Measurements from ENCODE around the gene NUBP1. TPM values are rescaled to one million over a fixed set of nuclear protein-coding genes. Genes with fewer than 3 reads are reported as not detected.
A peak's percentile ranks its signal among the peaks of the same experiment; 100 is the strongest.

NUBP1 gene
- total and polyA plus RNA-seq, 10 donors: 22.8 to 52.2 (median 42.8) TPM

DNA sequence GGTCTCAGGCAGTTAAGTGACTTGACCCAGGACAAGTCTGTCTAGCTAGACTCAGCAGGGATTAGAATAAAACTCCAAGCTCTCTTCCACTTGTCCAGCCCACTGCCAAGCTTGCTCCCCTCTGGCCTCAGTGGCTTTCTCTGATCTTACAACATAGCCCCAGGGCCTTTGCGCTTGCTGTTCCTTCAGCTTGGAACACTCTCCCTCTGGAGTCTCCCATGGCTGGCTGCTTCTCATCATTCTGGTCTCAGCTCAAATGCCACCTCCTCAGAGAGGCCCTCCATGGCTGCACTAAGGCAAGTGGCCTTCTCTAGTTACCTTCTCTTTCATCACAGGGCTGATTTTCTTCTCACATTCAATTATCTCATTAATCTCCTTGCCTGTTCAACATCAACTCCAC, 73.9 kb downstream of the NUBP1 start:
- peaks cover 0 to 16% (median 2%) of the 10 kb centered on the region in 6 donors for H3K4me1 ChIP-seq
- H3K27me3 ChIP-seq (replicated peaks in 1 of 7): peaks cover 0 to 14% (median 0%) of the 10 kb centered on the region in 7 donors
- H3K27ac ChIP-seq: no peak overlapping the region
- WGBS, 5 donors: 92 to 100% (median 94%) methylated on average over 1 of the region's 1 CpG
- no peak for DNase-seq
- no peaks in the 10 kb centered on the region for H3K36me3 ChIP-seq
- TF ChIP-seq, protein P1, sequence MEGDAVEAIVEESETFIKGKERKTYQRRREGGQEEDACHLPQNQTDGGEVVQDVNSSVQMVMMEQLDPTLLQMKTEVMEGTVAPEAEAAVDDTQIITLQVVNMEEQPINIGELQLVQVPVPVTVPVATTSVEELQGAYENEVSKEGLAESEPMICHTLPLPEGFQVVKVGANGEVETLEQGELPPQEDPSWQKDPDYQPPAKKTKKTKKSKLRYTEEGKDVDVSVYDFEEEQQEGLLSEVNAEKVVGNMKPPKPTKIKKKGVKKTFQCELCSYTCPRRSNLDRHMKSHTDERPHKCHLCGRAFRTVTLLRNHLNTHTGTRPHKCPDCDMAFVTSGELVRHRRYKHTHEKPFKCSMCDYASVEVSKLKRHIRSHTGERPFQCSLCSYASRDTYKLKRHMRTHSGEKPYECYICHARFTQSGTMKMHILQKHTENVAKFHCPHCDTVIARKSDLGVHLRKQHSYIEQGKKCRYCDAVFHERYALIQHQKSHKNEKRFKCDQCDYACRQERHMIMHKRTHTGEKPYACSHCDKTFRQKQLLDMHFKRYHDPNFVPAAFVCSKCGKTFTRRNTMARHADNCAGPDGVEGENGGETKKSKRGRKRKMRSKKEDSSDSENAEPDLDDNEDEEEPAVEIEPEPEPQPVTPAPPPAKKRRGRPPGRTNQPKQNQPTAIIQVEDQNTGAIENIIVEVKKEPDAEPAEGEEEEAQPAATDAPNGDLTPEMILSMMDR (IDR thresholded peaks at IDR 0.05 in 8 of 11, conservative IDR thresholded peaks at IDR 0.05 in 3 of 11): no peak
- TF ChIP-seq POLR2A (IDR thresholded peaks at IDR 0.05): no peak
- no peak for TF ChIP-seq POLR2AphosphoS5 (IDR thresholded peaks at IDR 0.05)
- H3K9me3 ChIP-seq: no peaks in the 10 kb centered on the region
- no peak overlapping the region for H3K4me3 ChIP-seq
- intact Hi-C loops (cut with DNase I; ENCODE audit: low total_unique reads): no loop called here

DNA sequence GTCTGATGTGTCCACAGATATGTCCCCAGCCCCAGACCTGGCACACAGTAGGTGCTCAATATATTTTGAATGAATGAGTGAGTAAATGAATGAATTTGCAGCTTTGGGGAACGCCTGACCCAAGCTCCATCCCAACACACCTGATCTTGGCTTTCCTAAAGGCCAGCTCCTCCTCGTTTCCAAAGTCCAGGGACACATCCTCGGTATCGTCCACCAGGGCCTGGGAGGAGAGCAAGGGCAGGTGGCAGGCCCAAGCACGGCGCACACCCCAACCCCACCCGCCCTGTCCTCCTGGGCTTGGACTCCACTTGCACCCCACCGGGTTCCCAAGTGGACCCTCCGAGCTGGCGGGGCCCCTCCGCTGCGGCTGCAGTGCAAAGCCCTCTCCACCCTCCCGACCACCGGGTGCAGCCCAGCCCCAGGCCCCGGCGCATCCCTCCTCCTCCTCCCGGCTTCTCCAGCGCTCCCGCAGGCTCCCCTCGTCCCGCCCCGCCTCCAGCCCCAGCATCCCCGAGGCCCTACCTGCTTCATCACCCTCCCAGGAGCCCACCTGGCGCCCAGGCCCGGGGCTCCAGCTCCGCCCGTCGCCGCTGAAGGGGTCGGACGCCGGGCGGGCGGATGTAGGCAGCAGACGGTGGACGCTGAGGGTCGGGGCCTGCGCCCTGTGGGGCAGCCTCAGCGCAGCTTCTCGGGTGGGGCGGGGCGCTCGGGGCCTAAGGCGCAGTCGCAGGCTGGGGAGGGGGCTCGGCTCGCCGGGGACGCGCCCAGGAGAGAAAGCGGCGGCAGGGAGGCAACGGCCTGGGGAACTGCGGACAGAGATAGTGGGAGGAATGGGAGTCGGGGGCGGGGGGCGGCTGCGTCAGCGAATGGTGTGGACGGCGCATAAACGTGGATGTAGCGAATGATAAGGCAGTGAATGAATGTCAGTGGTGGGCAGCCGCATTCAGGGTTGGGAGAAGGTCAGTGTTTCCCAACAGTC, 74.6 kb downstream of the NUBP1 start, which contains the start of gene TVP23A:
TVP23A (minus strand) TSS at position 832 of the 979 bp plus-strand sequence; CDS start at position 531, 301 bp downstream.
- intact Hi-C loops (cut with DNase I; ENCODE audit: low total_unique reads): no loop called here
- H3K36me3 ChIP-seq: no peaks in the 10 kb centered on the region
- no peak for TF ChIP-seq POLR2A (IDR thresholded peaks at IDR 0.05)
- TF ChIP-seq, protein P1 (IDR thresholded peaks at IDR 0.05 in 8 of 11, conservative IDR thresholded peaks at IDR 0.05 in 3 of 11): no peak
- TF ChIP-seq POLR2AphosphoS5 (IDR thresholded peaks at IDR 0.05): no peak
- H3K27me3 ChIP-seq (replicated peaks in 1 of 7): peaks cover 0 to 14% (median 0%) of the 10 kb centered on the region in 7 donors
- H3K4me3 ChIP-seq: peak within 1 kb of the TSS in 1 of 8 donors; percentile 18
- no peaks in the 10 kb centered on the region for H3K9me3 ChIP-seq
- DNase-seq: no peak
- H3K27ac ChIP-seq: no peak within 1 kb of the TSS
- H3K4me1 ChIP-seq: peaks cover 0 to 12% (median 0%) of the 10 kb centered on the region in 6 donors
- WGBS, 5 donors: 38 to 55% (median 45%) methylated on average over 55 to 64 of the region's 64 CpGs

Small RNA genes lying within 50 kb of the gene (small RNA-seq; reads per million reads assigned to genes)
- gene MTND4LP24: 0 reads per million in 4 donors
- 0 reads per million in 4 donors for gene MTND6P33

Other genes starting within 250 kb of the NUBP1 start
- 10 to 100 TPM; 17.6 to 37.2 (median 20.1) TPM for gene EMP2, start 163.2 kb upstream of the NUBP1 start, total RNA-seq
- 1 to 10 TPM; 2.8 to 6.9 (median 6.3) TPM for gene EMP2, start 163.2 kb upstream of the NUBP1 start, polyA plus RNA-seq
- 1 to 10 TPM in 2 of 7 donors, under 1 TPM in 2, not detected in 3; 0.43 to 1.5 (median 0.97) TPM for gene TEKT5, start 48.9 kb upstream of the NUBP1 start, total RNA-seq
- gene TEKT5, start 48.9 kb upstream of the NUBP1 start, polyA plus RNA-seq: under 1 TPM; 0.17 to 0.22 (median 0.17) TPM
- gene TVP23A, start 75.0 kb downstream of the NUBP1 start, total RNA-seq: 1 to 10 TPM in 3 of 7 donors, under 1 TPM in 3, not detected in 1; 0.42 to 2.2 (median 1.2) TPM
- 1 to 10 TPM in 1 of 3 donors, under 1 TPM in 2; 0.29 to 1.1 (median 0.72) TPM for gene TVP23A, start 75.0 kb downstream of the NUBP1 start, polyA plus RNA-seq
- gene CIITA, start 133.4 kb downstream of the NUBP1 start, total RNA-seq: 100 to 1,000 TPM in 6 of 7 donors, 10 to 100 TPM in 1; 88.0 to 179 (median 143) TPM
- gene CIITA, start 133.4 kb downstream of the NUBP1 start, polyA plus RNA-seq: 10 to 100 TPM; 67.0 to 93.6 (median 81.8) TPM
- gene DEXI, start 198.6 kb downstream of the NUBP1 start, total RNA-seq: 10 to 100 TPM; 25.4 to 81.5 (median 36.8) TPM
- gene DEXI, start 198.6 kb downstream of the NUBP1 start, polyA plus RNA-seq: 10 to 100 TPM; 14.9 to 29.0 (median 21.5) TPM
- gene CLEC16A, start 200.7 kb downstream of the NUBP1 start, total RNA-seq: 10 to 100 TPM; 32.1 to 54.6 (median 43.8) TPM
- 10 to 100 TPM in 1 of 3 donors, 1 to 10 TPM in 2; 7.3 to 15.9 (median 8.2) TPM for gene CLEC16A, start 200.7 kb downstream of the NUBP1 start, polyA plus RNA-seq